HG03457 (cell line): ENCODE measurements around the gene NOTCH2NLA.
"Not testable (repeated sequence)": the region's sequence is repeated elsewhere in the genome, so short reads cannot be mapped to it uniquely, and the experiment has no call there.

Source experiments
- ATAC-seq: cut with Tn5 transposase; IDR thresholded peaks from one replicate; pipeline ENCODE4 v1.9.1; 2021; ENCODE audit warnings: moderate number of reproducible peaks; ENCODE audit not compliant: unreplicated experiment

NOTCH2NLA gene

GRCh38 chr1:146167740-146168139 lies 61.1 kb downstream of the NOTCH2NLA start:
- ATAC-seq = not testable (repeated sequence)

GRCh38 chr1:146167273-146167672 lies 61.5 kb downstream of the NOTCH2NLA start:
- ATAC-seq = not testable (repeated sequence)

- ATAC-seq = not testable (repeated sequence)
These were observed 84.4 kb downstream of the NOTCH2NLA start, which contains the start of gene NBPF10 for GRCh38 chr1:146144465-146144864. Gene NBPF10 (minus strand): TSS chr1:146144804. CDS start chr1:146144769, 35 bp downstream.
